ENCODE results near the gene TULP4.

Gene TULP4

GRCh38 chr6:158266131-158266530, 46.1 kb upstream of the TULP4 start:
- ATAC-seq = no peak
- TF ChIP-seq SNAI2 (CRISPR knock-in tag; IDR thresholded peaks at IDR 0.05) (no peak), ZFP3 (CRISPR knock-in tag; IDR thresholded peaks at IDR 0.05) (no peak), TCF4 (CRISPR knock-in tag; IDR thresholded peaks at IDR 0.05; ENCODE audit: borderline replicate concordance) (no peak), CSRNP3 (CRISPR knock-in tag; IDR thresholded peaks at IDR 0.05) (no peak), POU6F1 (CRISPR knock-in tag; IDR thresholded peaks at IDR 0.05; ENCODE audit: borderline replicate concordance, low read depth) (no peak), ESRRG (CRISPR knock-in tag; IDR thresholded peaks at IDR 0.05) (no peak), TOX (CRISPR knock-in tag; IDR thresholded peaks at IDR 0.05; ENCODE audit: borderline replicate concordance) (no peak), RARB (CRISPR knock-in tag; IDR thresholded peaks at IDR 0.05) (no peak), ZFP30 (CRISPR knock-in tag; IDR thresholded peaks at IDR 0.05) (no peak)
- TF ChIP-seq, protein P1, sequence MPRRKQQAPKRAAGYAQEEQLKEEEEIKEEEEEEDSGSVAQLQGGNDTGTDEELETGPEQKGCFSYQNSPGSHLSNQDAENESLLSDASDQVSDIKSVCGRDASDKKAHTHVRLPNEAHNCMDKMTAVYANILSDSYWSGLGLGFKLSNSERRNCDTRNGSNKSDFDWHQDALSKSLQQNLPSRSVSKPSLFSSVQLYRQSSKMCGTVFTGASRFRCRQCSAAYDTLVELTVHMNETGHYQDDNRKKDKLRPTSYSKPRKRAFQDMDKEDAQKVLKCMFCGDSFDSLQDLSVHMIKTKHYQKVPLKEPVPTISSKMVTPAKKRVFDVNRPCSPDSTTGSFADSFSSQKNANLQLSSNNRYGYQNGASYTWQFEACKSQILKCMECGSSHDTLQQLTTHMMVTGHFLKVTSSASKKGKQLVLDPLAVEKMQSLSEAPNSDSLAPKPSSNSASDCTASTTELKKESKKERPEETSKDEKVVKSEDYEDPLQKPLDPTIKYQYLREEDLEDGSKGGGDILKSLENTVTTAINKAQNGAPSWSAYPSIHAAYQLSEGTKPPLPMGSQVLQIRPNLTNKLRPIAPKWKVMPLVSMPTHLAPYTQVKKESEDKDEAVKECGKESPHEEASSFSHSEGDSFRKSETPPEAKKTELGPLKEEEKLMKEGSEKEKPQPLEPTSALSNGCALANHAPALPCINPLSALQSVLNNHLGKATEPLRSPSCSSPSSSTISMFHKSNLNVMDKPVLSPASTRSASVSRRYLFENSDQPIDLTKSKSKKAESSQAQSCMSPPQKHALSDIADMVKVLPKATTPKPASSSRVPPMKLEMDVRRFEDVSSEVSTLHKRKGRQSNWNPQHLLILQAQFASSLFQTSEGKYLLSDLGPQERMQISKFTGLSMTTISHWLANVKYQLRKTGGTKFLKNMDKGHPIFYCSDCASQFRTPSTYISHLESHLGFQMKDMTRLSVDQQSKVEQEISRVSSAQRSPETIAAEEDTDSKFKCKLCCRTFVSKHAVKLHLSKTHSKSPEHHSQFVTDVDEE (CRISPR knock-in tag; IDR thresholded peaks at IDR 0.05) = no peak

GRCh38 chr6:158268361-158269147, 43.7 kb upstream of the TULP4 start:
- no peak for ATAC-seq
- TF ChIP-seq TOX (CRISPR knock-in tag; IDR thresholded peaks at IDR 0.05; ENCODE audit: borderline replicate concordance) = no peak
- TF ChIP-seq SNAI2 (CRISPR knock-in tag; IDR thresholded peaks at IDR 0.05) = no peak

GRCh38 chr6:158269657-158270056, 42.6 kb upstream of the TULP4 start:
- no peak for ATAC-seq
- TF ChIP-seq ZC3H10 (CRISPR knock-in tag; IDR thresholded peaks at IDR 0.05) = no peak
- TF ChIP-seq PATZ1 (CRISPR knock-in tag; IDR thresholded peaks at IDR 0.05; ENCODE audit: borderline replicate concordance) = no peak
- no peak for TF ChIP-seq RARB (CRISPR knock-in tag; IDR thresholded peaks at IDR 0.05)
- no peak for TF ChIP-seq ZFP30 (CRISPR knock-in tag; IDR thresholded peaks at IDR 0.05)
- TF ChIP-seq ARNTL (CRISPR knock-in tag; IDR thresholded peaks at IDR 0.05; ENCODE audit: borderline replicate concordance, low read depth) = no peak
- no peak for TF ChIP-seq ZNF8 (CRISPR knock-in tag; IDR thresholded peaks at IDR 0.05)
- no peak for TF ChIP-seq ZNF70 (CRISPR knock-in tag; IDR thresholded peaks at IDR 0.05)
- TF ChIP-seq, protein P1 (CRISPR knock-in tag; IDR thresholded peaks at IDR 0.05) = no peak
- TF ChIP-seq TOX (CRISPR knock-in tag; IDR thresholded peaks at IDR 0.05; ENCODE audit: borderline replicate concordance) = no peak
- TF ChIP-seq ZFP3 (CRISPR knock-in tag; IDR thresholded peaks at IDR 0.05) = no peak
- no peak for TF ChIP-seq SNAI2 (CRISPR knock-in tag; IDR thresholded peaks at IDR 0.05)
- no peak for TF ChIP-seq ESRRG (CRISPR knock-in tag; IDR thresholded peaks at IDR 0.05)
- no peak for TF ChIP-seq CSDC2 (CRISPR knock-in tag; IDR thresholded peaks at IDR 0.05)
- TF ChIP-seq GLIS3 (CRISPR knock-in tag; IDR thresholded peaks at IDR 0.05) = no peak
- TF ChIP-seq PPARA (CRISPR knock-in tag; IDR thresholded peaks at IDR 0.05; ENCODE audit: borderline replicate concordance) = no peak
- TF ChIP-seq CREB5 (CRISPR knock-in tag; IDR thresholded peaks at IDR 0.05; ENCODE audit: low read depth) = no peak
- no peak for TF ChIP-seq ZNF565 (CRISPR knock-in tag; conservative IDR thresholded peaks at IDR 0.05; ENCODE audit: low read depth)
- TF ChIP-seq POU6F1 (CRISPR knock-in tag; IDR thresholded peaks at IDR 0.05; ENCODE audit: borderline replicate concordance, low read depth) = no peak
- TF ChIP-seq TCF4 (CRISPR knock-in tag; IDR thresholded peaks at IDR 0.05; ENCODE audit: borderline replicate concordance) = no peak

Measured in SK-N-SH treated with all-trans-retinoic acid at 6 μM for 48 hours (cell line).